GM12875 (cell line): Measurements from ENCODE around the gene MGAT5.

ENCODE experiments used
- H3K4me3 ChIP-seq: one replicate; pipeline ENCODE4 v1.5.1; 2011; ENCODE audit warnings: low read depth, low read length, control low read depth
- CTCF ChIP-seq: IDR thresholded peaks from 2 replicates; pipeline ENCODE4 v1.5.1; 2011; ENCODE audit warnings: low read depth, mild to moderate bottlenecking, control low read depth, inconsistent platforms, low read length, moderate library complexity, borderline replicate concordance; ENCODE audit not compliant: insufficient read depth

The MGAT5 gene

GRCh38 chr2:134336352-134336751, 82.5 kb downstream of the MGAT5 start:
- no peak for TF ChIP-seq CTCF
- no peak overlapping the region for H3K4me3 ChIP-seq

GRCh38 chr2:134336921-134337320, 83.0 kb downstream of the MGAT5 start:
- H3K4me3 ChIP-seq, result no peak overlapping the region
- TF ChIP-seq CTCF, result no peak

- no peak for TF ChIP-seq CTCF
- H3K4me3 ChIP-seq, result no peak overlapping the region
Observed at GRCh38 chr2:134337631-134338030, 83.8 kb downstream of the MGAT5 start.

GRCh38 chr2:134338208-134338607, 84.3 kb downstream of the MGAT5 start:
- H3K4me3 ChIP-seq, result no peak overlapping the region
- TF ChIP-seq CTCF, result no peak

GRCh38 chr2:134341476-134341875, 87.6 kb downstream of the MGAT5 start:
- no peak overlapping the region for H3K4me3 ChIP-seq
- no peak for TF ChIP-seq CTCF

- H3K4me3 ChIP-seq, result no peak overlapping the region
- TF ChIP-seq CTCF, result no peak
Observed at GRCh38 chr2:134344954-134345697, 91.3 kb downstream of the MGAT5 start.

DNA sequence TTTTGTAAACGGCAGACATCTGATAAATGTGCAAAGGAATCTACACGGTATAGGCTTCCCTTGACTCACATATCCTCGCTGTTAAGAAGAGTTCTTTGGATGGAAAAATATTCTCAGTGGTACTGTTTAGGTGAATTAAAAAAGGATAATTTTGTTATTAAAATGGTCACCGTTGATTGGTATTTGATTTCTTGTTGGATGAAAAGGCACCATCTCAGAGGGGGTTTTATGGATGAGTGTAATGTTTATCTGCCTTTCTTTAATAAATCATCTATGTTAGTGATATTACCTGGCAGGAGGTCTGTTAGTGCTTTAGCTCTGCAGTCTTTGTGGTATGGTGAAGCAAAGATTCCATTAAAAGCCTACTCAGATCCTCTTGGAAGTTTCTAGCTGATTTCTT, 92.3 kb downstream of the MGAT5 start:
- TF ChIP-seq CTCF, result no peak
- no peak overlapping the region for H3K4me3 ChIP-seq
